ENCODE results near the gene KCNH2.

Gene KCNH2

GRCh38 chr7:150944066-150945042 is 33.8 kb downstream of the KCNH2 start:
- H3K27ac ChIP-seq (ENCODE audit: low read depth, low read length), result no peak overlapping the region
- no peak overlapping the region for H2AFZ ChIP-seq (ENCODE audit: low read length, unreplicated experiment)
- H3K4me3 ChIP-seq (ENCODE audit: low read depth, low read length), result no peak overlapping the region
- H3K4me1 ChIP-seq (ENCODE audit: control insufficient read depth, insufficient read depth, low read length, unreplicated experiment), result no peaks in the 10 kb centered on the region
- H3K27me3 ChIP-seq (ENCODE audit: insufficient read depth, low read length), result peaks cover 16% of the 10 kb centered on the region
- H3K36me3 ChIP-seq (ENCODE audit: insufficient read depth, low read length), result no peaks in the 10 kb centered on the region
- H3K79me2 ChIP-seq (ENCODE audit: control insufficient read depth, insufficient read depth, low read length, unreplicated experiment), result no peaks in the 10 kb centered on the region

- Histone ChIP-seq H2AFZ (ENCODE audit: low read length, unreplicated experiment) (no peak overlapping the region), H3K36me3 (ENCODE audit: insufficient read depth, low read length) (no peaks in the 10 kb centered on the region), H3K4me3 (ENCODE audit: low read depth, low read length) (no peak overlapping the region), H3K4me1 (ENCODE audit: control insufficient read depth, insufficient read depth, low read length, unreplicated experiment) (no peaks in the 10 kb centered on the region), H3K27me3 (ENCODE audit: insufficient read depth, low read length) (peaks cover 16% of the 10 kb centered on the region), H3K79me2 (ENCODE audit: control insufficient read depth, insufficient read depth, low read length, unreplicated experiment) (no peaks in the 10 kb centered on the region), H3K27ac (ENCODE audit: low read depth, low read length) (no peak overlapping the region)
Observed at GRCh38 chr7:150943453-150943814, 34.7 kb downstream of the KCNH2 start.

DNA sequence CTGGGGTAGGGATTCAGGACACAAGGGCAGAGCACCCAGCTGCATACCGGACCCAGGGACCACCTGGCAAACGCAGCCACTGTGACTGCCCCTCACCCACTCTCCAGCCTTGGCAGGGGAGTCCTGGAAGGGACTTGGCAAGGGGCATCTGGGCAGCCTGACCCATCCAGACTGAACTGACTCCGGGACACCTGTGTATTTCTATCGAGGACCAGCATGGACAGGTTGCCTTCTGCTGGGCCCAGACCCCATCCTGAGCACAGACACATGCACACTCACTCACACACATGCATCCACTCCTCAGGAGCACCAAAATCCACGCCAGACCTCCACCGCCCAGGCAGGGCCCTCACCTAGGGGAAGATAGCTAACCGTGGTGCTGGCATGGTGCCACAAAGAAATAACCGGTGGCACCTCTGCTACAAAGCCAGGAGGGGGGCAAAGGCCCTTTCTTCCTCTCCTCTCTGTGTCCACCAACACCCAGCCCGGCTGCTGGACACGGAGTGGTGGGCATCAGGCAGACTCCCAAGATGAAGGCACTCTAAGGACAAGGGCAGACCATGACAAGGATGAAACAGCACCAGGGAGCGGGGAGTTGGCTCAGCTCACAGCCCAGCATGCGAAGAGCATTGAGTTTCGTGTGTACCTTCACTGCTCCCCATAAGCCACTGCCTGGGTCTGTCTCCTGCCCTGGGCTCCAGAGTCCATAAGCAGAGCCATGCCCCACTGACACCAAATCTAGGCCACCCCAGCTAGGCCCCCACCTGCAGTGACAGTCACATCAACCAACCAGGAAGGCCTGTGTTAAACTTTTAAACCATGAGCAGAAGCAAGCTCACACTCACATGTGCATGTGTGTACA is 35.3 kb downstream of the KCNH2 start:
- no peaks in the 10 kb centered on the region for H3K79me2 ChIP-seq (ENCODE audit: control insufficient read depth, insufficient read depth, low read length, unreplicated experiment)
- no peak overlapping the region for H3K27ac ChIP-seq (ENCODE audit: low read depth, low read length)
- no peaks in the 10 kb centered on the region for H3K36me3 ChIP-seq (ENCODE audit: insufficient read depth, low read length)
- H3K4me1 ChIP-seq (ENCODE audit: control insufficient read depth, insufficient read depth, low read length, unreplicated experiment), result no peaks in the 10 kb centered on the region
- peaks cover 13% of the 10 kb centered on the region for H3K27me3 ChIP-seq (ENCODE audit: insufficient read depth, low read length)
- H3K4me3 ChIP-seq (ENCODE audit: low read depth, low read length), result no peak overlapping the region
- no peak overlapping the region for H2AFZ ChIP-seq (ENCODE audit: low read length, unreplicated experiment)

GRCh38 chr7:150942001-150942590 is 36.0 kb downstream of the KCNH2 start:
- Histone ChIP-seq H3K4me1 (ENCODE audit: control insufficient read depth, insufficient read depth, low read length, unreplicated experiment) (no peaks in the 10 kb centered on the region), H3K27ac (ENCODE audit: low read depth, low read length) (no peak overlapping the region), H2AFZ (ENCODE audit: low read length, unreplicated experiment) (no peak overlapping the region), H3K79me2 (ENCODE audit: control insufficient read depth, insufficient read depth, low read length, unreplicated experiment) (no peaks in the 10 kb centered on the region), H3K36me3 (ENCODE audit: insufficient read depth, low read length) (no peaks in the 10 kb centered on the region), H3K27me3 (ENCODE audit: insufficient read depth, low read length) (peaks cover 5% of the 10 kb centered on the region), H3K4me3 (ENCODE audit: low read depth, low read length) (no peak overlapping the region)

DNA sequence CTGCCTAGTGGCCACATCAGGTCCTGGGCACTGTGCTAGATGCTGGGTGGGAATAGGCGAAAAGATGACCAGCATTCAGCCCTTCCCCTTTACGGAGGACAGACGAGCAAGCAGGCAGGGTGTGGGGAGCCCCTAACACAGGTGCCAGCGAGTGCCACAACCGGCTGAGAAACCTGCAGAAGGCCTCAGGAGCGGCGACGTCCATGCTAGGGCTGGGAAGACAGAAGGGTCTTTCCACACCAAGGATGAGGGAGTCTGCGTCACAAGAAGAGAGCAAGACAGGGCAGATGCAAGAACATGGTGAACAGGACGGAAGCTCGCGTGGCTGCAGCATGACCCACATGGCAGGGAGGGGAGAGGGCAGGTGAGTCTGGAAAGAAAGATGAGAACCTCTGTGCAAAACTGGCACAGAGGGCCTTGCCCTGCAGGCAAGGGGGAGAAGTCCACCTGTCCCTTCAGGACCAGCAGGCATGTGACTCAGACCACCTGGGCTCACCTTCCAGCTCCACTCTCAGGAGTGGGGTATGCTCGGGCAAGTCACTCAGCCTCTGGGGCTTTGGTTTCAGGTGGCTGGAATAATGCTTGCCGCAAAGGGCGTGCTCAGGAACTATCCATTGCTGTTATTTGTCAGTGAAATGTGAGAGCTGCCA is 36.6 kb downstream of the KCNH2 start:
- Histone ChIP-seq H3K4me3 (ENCODE audit: low read depth, low read length) (no peak overlapping the region), H3K27ac (ENCODE audit: low read depth, low read length) (no peak overlapping the region), H3K4me1 (ENCODE audit: control insufficient read depth, insufficient read depth, low read length, unreplicated experiment) (no peaks in the 10 kb centered on the region), H3K27me3 (ENCODE audit: insufficient read depth, low read length) (peaks cover 5% of the 10 kb centered on the region), H3K36me3 (ENCODE audit: insufficient read depth, low read length) (no peaks in the 10 kb centered on the region), H3K79me2 (ENCODE audit: control insufficient read depth, insufficient read depth, low read length, unreplicated experiment) (no peaks in the 10 kb centered on the region), H2AFZ (ENCODE audit: low read length, unreplicated experiment) (no peak overlapping the region)

DNA sequence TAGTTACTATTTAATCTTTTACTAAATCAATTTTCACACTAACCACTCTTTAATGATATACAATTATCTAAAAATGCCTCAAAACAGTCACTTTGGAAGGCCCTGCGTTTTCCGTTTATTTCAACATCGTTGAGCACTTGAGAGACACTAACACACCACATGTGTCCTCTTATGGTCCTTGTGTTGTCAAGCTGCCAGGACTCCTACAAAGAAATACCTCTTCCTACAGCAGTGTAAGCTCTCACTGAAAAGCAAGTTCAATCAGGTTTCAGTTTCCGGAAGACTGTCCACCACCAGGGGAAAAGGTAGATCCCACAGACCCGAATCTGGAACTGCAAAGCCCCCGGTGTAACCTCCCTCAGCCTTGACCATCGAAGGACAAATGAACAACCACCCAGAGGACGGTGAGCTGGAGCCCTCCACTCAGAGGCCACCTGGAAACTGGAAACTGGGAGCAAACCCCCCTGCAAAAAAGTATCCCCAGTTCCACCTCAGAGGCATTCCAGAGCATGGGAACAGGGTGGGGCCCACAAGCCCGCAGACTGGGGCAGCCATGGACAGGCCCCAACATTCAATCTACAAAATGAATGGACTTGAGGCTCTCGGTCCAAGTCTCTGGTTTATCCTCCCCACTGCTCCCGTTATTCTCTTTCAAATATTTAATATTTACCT is 37.6 kb downstream of the KCNH2 start:
- Histone ChIP-seq H3K27ac (ENCODE audit: low read depth, low read length) (no peak overlapping the region), H2AFZ (ENCODE audit: low read length, unreplicated experiment) (no peak overlapping the region), H3K27me3 (ENCODE audit: insufficient read depth, low read length) (peaks cover 12% of the 10 kb centered on the region), H3K79me2 (ENCODE audit: control insufficient read depth, insufficient read depth, low read length, unreplicated experiment) (no peaks in the 10 kb centered on the region), H3K4me1 (ENCODE audit: control insufficient read depth, insufficient read depth, low read length, unreplicated experiment) (no peaks in the 10 kb centered on the region), H3K4me3 (ENCODE audit: low read depth, low read length) (no peak overlapping the region), H3K36me3 (ENCODE audit: insufficient read depth, low read length) (no peaks in the 10 kb centered on the region)

GRCh38 chr7:150939466-150939865 is 38.7 kb downstream of the KCNH2 start:
- H3K27me3 ChIP-seq (ENCODE audit: insufficient read depth, low read length), result peaks cover 16% of the 10 kb centered on the region
- H3K27ac ChIP-seq (ENCODE audit: low read depth, low read length), result no peak overlapping the region
- no peaks in the 10 kb centered on the region for H3K36me3 ChIP-seq (ENCODE audit: insufficient read depth, low read length)
- H3K79me2 ChIP-seq (ENCODE audit: control insufficient read depth, insufficient read depth, low read length, unreplicated experiment), result no peaks in the 10 kb centered on the region
- no peak overlapping the region for H2AFZ ChIP-seq (ENCODE audit: low read length, unreplicated experiment)
- no peak overlapping the region for H3K4me3 ChIP-seq (ENCODE audit: low read depth, low read length)
- no peaks in the 10 kb centered on the region for H3K4me1 ChIP-seq (ENCODE audit: control insufficient read depth, insufficient read depth, low read length, unreplicated experiment)

GRCh38 chr7:150939052-150939451 is 39.1 kb downstream of the KCNH2 start:
- Histone ChIP-seq H3K27me3 (ENCODE audit: insufficient read depth, low read length) (peaks cover 16% of the 10 kb centered on the region), H3K36me3 (ENCODE audit: insufficient read depth, low read length) (no peaks in the 10 kb centered on the region), H3K27ac (ENCODE audit: low read depth, low read length) (no peak overlapping the region)

DNA sequence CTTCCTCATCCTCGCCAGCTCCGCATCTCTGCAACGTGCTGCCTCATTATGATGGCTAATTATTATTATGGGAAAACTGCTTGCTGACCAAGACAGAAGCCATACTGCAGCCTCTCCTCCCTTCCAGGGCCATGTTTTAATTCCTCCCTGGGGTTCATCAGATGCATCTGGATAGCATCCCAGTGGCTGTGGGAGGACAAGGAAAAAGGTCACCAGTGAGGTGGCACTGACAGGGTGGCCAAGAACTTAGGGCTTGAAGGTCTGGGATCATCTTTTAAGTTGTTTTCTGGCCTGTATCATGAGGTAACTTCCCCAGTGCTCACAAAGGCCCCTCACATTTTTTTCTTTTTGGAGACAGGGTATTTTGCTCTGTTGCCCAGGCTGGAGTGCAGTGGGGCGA is 39.6 kb downstream of the KCNH2 start:
- no peaks in the 10 kb centered on the region for H3K4me1 ChIP-seq (ENCODE audit: control insufficient read depth, insufficient read depth, low read length, unreplicated experiment)
- H3K36me3 ChIP-seq (ENCODE audit: insufficient read depth, low read length), result no peaks in the 10 kb centered on the region
- H3K79me2 ChIP-seq (ENCODE audit: control insufficient read depth, insufficient read depth, low read length, unreplicated experiment), result no peaks in the 10 kb centered on the region
- H3K27ac ChIP-seq (ENCODE audit: low read depth, low read length), result no peak overlapping the region
- no peak overlapping the region for H3K4me3 ChIP-seq (ENCODE audit: low read depth, low read length)
- H2AFZ ChIP-seq (ENCODE audit: low read length, unreplicated experiment), result no peak overlapping the region
- peaks cover 16% of the 10 kb centered on the region for H3K27me3 ChIP-seq (ENCODE audit: insufficient read depth, low read length)

More at GRCh38 chr7:150939052-150939451, 39.1 kb downstream of the KCNH2 start:
- Histone ChIP-seq H3K4me3 (ENCODE audit: low read depth, low read length) (no peak overlapping the region), H3K79me2 (ENCODE audit: control insufficient read depth, insufficient read depth, low read length, unreplicated experiment) (no peaks in the 10 kb centered on the region), H2AFZ (ENCODE audit: low read length, unreplicated experiment) (no peak overlapping the region), H3K4me1 (ENCODE audit: control insufficient read depth, insufficient read depth, low read length, unreplicated experiment) (no peaks in the 10 kb centered on the region)
